EL (cell line): Measurements from ENCODE around the gene SLC17A4.

ENCODE experiments used
- DNase-seq: peaks from one replicate; pipeline ENCODE4 v3.0.0-alpha.2; 2016

The SLC17A4 gene

DNA sequence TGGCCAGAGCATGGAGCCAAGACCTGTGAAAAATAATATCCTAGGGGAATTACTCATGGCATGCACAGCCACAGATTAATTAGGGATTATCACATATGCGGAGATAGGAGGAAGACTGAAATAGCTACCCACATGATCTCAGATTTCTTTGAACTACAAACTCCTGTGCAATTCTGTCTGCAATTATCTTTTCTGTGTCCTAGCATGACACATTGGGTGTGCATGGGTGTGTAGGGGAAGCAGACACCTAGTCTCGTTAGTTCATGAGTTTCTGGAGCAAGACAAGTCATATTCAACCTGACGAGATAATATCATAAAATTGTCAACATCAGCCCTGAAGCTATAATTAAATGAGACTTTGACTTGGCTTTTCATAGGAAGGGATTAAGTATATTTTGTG lies 3.6 kb upstream of the SLC17A4 start:
- no peak for DNase-seq

GRCh38 chr6:25753079-25753478 lies 1.5 kb upstream of the SLC17A4 start:
- DNase-seq: no peak

DNA sequence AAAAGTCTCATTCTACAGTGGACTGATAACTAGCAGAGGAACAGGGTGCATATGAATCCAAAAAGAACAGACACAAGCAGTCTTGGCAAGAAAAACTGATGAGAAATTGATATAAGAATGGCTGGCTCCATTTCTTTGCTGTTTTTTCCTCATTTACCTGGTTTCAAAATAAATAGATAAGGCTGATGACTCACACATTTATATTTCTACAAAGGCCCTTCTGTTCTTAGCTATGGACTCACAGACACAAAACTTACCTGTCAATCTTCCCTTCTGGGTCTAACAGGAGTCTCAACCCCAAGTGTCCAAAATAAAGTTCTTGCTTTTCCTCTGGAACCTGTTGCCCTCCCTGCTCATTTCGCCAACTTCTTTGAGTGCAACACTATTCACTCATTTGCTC lies 941 bp downstream of the SLC17A4 start:
- no peak for DNase-seq

- DNase-seq: no peak
Observed at GRCh38 chr6:25756382-25757363, 2.1 kb downstream of the SLC17A4 start.

GRCh38 chr6:25757936-25758642 lies 3.5 kb downstream of the SLC17A4 start:
- no peak for DNase-seq

DNA sequence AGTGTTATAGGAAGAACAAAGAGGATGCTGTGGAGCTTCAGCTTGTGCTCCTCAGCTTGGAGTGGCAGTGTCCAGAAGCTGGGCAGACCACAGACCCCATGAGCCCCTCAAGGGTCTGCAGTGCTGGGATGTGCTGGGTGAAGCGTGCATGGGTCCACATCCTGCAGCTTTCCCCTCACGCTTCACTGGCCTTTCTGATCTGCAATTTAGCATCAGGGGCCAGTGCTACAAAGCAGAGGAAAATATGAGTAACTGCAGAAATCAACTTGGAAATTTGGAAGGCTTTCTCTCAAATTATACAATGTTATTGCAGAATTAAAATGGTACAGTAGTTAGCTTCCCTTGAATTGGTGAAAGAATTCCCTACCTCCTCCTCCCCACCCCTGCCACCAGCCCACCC lies 10.1 kb downstream of the SLC17A4 start:
- DNase-seq: no peak

GRCh38 chr6:25768566-25768965 lies 14.0 kb downstream of the SLC17A4 start:
- DNase-seq: no peak

GRCh38 chr6:25769983-25770382 lies 15.4 kb downstream of the SLC17A4 start:
- peak; percentile 38 for DNase-seq

DNA sequence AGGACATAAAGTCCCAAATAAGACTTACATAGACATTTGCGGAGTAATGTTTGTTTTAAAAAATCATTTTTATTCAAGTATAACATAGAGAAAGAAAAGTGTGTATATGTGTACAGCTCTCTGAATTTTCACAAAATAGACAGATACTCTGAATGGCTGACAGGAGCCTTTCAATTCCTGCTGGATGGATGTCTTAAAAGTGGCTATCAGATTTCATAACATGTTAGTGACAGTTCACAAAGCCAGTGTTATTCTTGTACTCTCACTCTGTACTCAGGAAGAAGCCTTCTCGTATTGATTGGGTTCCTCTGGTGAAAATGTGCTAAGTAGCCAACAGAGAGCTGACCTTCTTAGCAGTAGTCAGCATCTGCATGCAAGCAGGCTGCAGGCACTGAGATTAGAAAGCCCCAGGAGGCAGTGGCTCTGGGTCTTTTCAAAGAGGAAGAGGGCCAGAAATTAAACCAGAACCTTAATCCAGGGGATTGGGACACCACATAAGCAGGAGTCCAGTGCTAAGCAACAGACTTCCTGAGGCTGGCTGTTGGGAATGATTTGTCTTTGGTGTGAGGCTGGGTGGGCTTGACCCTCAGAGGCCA lies 19.7 kb downstream of the SLC17A4 start:
- DNase-seq: no peak

DNA sequence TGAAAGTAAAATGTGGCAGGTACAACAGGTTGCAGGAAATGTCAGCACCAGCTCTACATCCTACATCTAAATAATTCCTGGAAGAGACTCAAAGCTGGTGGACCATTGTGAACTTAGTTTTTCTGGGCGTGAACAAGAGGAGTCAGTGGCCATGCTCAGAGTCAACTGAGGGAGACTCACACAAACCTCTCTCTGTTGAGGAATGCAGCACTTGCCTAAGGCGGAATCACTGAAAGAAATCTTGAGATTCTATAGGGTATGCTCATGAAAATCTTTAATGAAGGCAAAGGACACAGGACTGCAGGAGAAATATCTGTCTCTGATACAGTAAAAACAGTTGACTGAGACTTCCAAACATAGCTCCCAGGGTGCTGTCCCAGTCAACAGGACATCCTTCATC lies 22.5 kb downstream of the SLC17A4 start:
- peak; percentile 72 for DNase-seq

GRCh38 chr6:25777856-25778649 lies 23.5 kb downstream of the SLC17A4 start:
- no peak for DNase-seq

GRCh38 chr6:25781134-25781533 lies 26.6 kb downstream of the SLC17A4 start:
- DNase-seq: no peak

DNA sequence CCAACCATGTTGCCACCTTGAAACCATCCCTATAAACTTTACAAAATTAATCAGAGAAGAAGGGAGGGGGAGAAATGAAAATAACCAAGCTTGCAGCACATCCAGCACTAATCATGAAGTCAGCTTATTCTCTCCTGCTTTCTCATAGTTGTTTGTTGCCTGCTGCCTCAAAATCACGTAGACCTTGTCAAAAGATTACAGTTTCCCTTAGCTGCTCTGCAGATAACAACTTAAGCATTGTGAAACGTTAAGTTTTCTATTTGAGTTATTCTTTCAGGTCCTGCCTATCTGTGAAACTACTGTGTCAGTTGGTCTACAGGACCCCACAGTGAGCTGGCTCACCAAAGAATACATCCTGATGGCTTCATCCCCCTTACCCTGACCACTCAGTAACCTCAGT lies 32.9 kb downstream of the SLC17A4 start:
- DNase-seq: no peak

- peak; percentile 58 for DNase-seq
Observed at GRCh38 chr6:25788305-25788922, 33.9 kb downstream of the SLC17A4 start.

DNA sequence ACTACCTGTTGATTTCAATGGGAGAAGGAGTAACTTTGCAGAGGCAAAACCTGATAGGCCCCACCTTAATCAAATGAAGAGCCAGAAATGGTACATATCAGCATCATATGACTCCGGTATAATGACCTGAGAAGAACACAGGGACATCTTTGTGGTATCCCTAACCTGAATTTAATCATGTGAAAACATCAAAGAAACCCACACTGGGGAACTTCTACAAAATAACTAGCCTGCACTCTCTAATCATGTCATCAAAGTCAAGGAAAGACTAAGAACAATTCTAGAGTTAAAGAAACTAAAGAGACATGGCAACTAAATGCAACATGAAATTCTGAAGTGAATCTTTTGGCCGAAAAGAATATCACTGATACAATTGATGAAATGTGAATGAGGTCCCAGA lies 34.9 kb downstream of the SLC17A4 start:
- DNase-seq: no peak

- DNase-seq: no peak
Observed at GRCh38 chr6:25792016-25792415, 37.5 kb downstream of the SLC17A4 start.

- no peak for DNase-seq
Observed at GRCh38 chr6:25793970-25794369, 39.4 kb downstream of the SLC17A4 start.

- no peak for DNase-seq
Observed at GRCh38 chr6:25794784-25795183, 40.2 kb downstream of the SLC17A4 start.

DNA sequence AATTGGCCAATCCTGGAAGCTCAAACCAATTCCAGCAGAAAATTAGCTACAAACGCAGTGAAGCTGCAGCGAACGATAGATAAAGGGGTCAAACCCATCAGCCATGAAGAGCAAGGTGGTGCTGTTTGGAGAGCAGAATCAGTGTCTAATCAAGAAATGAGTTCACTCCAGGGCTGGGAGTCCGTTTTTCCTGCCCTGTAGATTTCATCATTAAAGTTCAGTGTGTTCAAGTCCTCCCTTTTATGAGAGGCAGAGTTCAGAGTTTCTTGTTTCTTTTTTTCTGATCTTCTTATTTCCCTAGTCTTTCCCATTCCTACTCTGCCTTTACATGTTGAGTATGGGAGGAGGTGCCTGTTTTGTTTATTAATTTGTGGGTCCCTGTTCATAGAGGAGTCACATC lies 46.9 kb downstream of the SLC17A4 start:
- DNase-seq: no peak

GRCh38 chr6:25804804-25805203 lies 50.3 kb downstream of the SLC17A4 start:
- no peak for DNase-seq

DNA sequence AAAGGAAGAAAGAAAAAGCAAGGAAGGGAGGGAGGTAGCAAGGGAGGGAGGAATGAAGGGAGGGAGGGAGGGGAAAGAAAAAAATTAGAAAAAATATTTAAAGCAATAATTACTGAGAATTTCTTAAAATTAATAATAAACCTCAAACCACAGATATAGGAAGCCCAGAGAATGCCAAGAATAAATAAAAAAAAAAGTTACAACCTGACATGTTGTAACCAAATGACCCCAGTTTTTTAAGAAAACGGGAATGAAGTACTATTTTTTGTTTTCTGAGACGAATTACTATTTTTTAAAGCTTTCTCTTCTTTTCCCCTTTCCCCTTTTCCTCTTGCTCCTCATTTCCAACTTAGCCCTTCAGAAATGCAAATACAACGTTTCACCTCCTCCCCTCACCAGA lies 60.7 kb downstream of the SLC17A4 start:
- no peak for DNase-seq

GRCh38 chr6:25816252-25816651 lies 61.7 kb downstream of the SLC17A4 start:
- no peak for DNase-seq
